Body of pancreas (tissue), 4 donors: ENCODE results near the gene PDZD4. TPM values are rescaled to one million over a fixed set of nuclear protein-coding genes. Genes with fewer than 3 reads are reported as not detected.

Experiments used
- ATAC-seq: fragments of 150-250 bp; one replicate; pipeline ENCODE4 v1.9.1; 2016
- DNase-seq, 4 donors: peaks; one replicate each; pipeline ENCODE4 v3.0.0-alpha.2; 2019
- H3K27ac ChIP-seq, 4 donors: fragments of 200-600 bp; sonication (generic); 1 replicate in 3 of 4; 2 replicates in 1 of 4; pipeline versions ENCODE4 v1.5.1 to v1.6.1; 2016 to 2019; ENCODE audit warnings: mild to moderate bottlenecking in 1 of 4, mixed read lengths in 1 of 4, moderate library complexity in 1 of 4
- H3K27me3 ChIP-seq, 2 donors: fragments of 200-600 bp; sonication (generic); one replicate each; pipeline ENCODE4 v1.6.0; 2016; ENCODE audit warnings: mild to moderate bottlenecking in 1 of 2
- H3K36me3 ChIP-seq, 2 donors: fragments of 200-600 bp; sonication (generic); replicated peaks in 1 of 2; 2 replicates each; pipeline ENCODE4 v1.5.1; 2016; ENCODE audit warnings: low read depth in 2 of 2; ENCODE audit not compliant: insufficient read depth in 1 of 2
- H3K4me1 ChIP-seq: fragments of 200-600 bp; sonication (generic); one replicate; pipeline ENCODE4 v1.6.0; 2016
- H3K4me3 ChIP-seq, 2 donors: fragments of 200-600 bp; sonication (generic); 1 replicate in 1 of 2; 2 replicates in 1 of 2; pipeline ENCODE4 v1.5.1; 2016 to 2019
- H3K9me3 ChIP-seq, 3 donors: fragments of 200-600 bp; sonication (generic); 1 replicate in 2 of 3; 2 replicates in 1 of 3; pipeline ENCODE4 v1.5.1; 2016
- CTCF ChIP-seq, 7 experiments: fragments of 450-650 bp in 4 of 7; fragments of 200-600 bp in 3 of 7; sonication (generic) in 3 of 7; IDR thresholded peaks; one replicate each; pipeline ENCODE4 v1.5.1; 2016 to 2019; ENCODE audit warnings: antibody characterized with exemption in 7 of 7
- POLR2A ChIP-seq, 3 donors: fragments of 450-650 bp; IDR thresholded peaks; one replicate each; pipeline ENCODE4 v1.6.1; 2016; ENCODE audit warnings: antibody characterized with exemption in 3 of 3, mild to moderate bottlenecking in 2 of 3
- WGBS, 2 donors: methylation state at CpG; one replicate each; pipeline ENCODE4 v1.1.5; 2017; 5-methylcytosine and 5-hydroxymethylcytosine counted together
- intact Hi-C: fragments of 100-400 bp; cut with DNase I; formaldehyde crosslinking; loops from one replicate; pipeline ENCODE4 v1.15.1; 2023
- total RNA-seq, 2 donors: library from RNA; depleted of rRNA; stranded (reverse); fragments of >200 nt; gene quantifications; one replicate each; pipeline ENCODE4 v1.1.0, GENCODE V29; 2016

Gene PDZD4
- total RNA-seq, 2 donors from 2014 or later, result 1.6 to 2.6 TPM

GRCh38 chrX:153768311-153769157 is 61.8 kb downstream of the PDZD4 start:
- no peak for ATAC-seq
- Histone ChIP-seq H3K36me3 (no peaks in the 10 kb centered on the region), H3K9me3 (no peaks in the 10 kb centered on the region), H3K27me3 (no peaks in the 10 kb centered on the region), H3K4me3 (no peak overlapping the region), H3K27ac (no peak overlapping the region), H3K4me1 (peaks cover 13% of the 10 kb centered on the region)
- no peak for TF ChIP-seq CTCF (IDR thresholded peaks at IDR 0.05)
- TF ChIP-seq POLR2A (IDR thresholded peaks at IDR 0.05), result no peak
- intact Hi-C loops, result loop anchor here (5.0 kb wide), 1 partner anchor 174 kb away; the partner anchor contains the start of gene RENBP
- DNase-seq, result peak in 1 of 4 donors; percentile 11
- 94% methylated on average over 9 of the region's 22 CpGs; no CpG with 5 or more reads in 1 of the 2 donors for WGBS, 2 donors

- intact Hi-C loops, result loop anchor here (5.0 kb wide), 1 partner anchor 175 kb away; the partner anchor contains the start of gene RENBP
- H3K4me3 ChIP-seq, result no peak overlapping the region
- TF ChIP-seq POLR2A (IDR thresholded peaks at IDR 0.05) (no peak), CTCF (IDR thresholded peaks at IDR 0.05) (no peak)
- no peaks in the 10 kb centered on the region for H3K9me3 ChIP-seq
- H3K27me3 ChIP-seq, result no peaks in the 10 kb centered on the region
- peaks cover 13% of the 10 kb centered on the region for H3K4me1 ChIP-seq
- ATAC-seq (no peak), DNase-seq (no peak)
- no peak overlapping the region for H3K27ac ChIP-seq
- no CpG with 5 or more reads among the region's 20 CpGs for WGBS, 2 donors
- no peaks in the 10 kb centered on the region for H3K36me3 ChIP-seq
These were observed 62.7 kb downstream of the PDZD4 start for GRCh38 chrX:153767674-153768055.

- 82 to 95% methylated on average over 6 to 8 of the region's 56 CpGs for WGBS, 2 donors
- H3K4me1 ChIP-seq, result peaks cover 13% of the 10 kb centered on the region
- H3K36me3 ChIP-seq, result no peaks in the 10 kb centered on the region
- no peaks in the 10 kb centered on the region for H3K27me3 ChIP-seq
- H3K27ac ChIP-seq, result no peak overlapping the region
- intact Hi-C loops, result loop anchor here (5.0 kb wide), 1 partner anchor 175 kb away; the partner anchor contains the start of gene RENBP
- H3K4me3 ChIP-seq, result no peak overlapping the region
- ATAC-seq (no peak), DNase-seq (no peak)
- no peak for TF ChIP-seq POLR2A (IDR thresholded peaks at IDR 0.05)
- no peak for TF ChIP-seq CTCF (IDR thresholded peaks at IDR 0.05)
- no peaks in the 10 kb centered on the region for H3K9me3 ChIP-seq
These were observed 63.3 kb downstream of the PDZD4 start for GRCh38 chrX:153766871-153767673.

GRCh38 chrX:153766098-153766817 is 64.1 kb downstream of the PDZD4 start:
- TF ChIP-seq POLR2A (IDR thresholded peaks at IDR 0.05), result no peak
- TF ChIP-seq CTCF (IDR thresholded peaks at IDR 0.05), result no peak
- peak in 1 of 4 donors; percentile 10 for DNase-seq
- ATAC-seq, result no peak
- intact Hi-C loops, result loop anchor here (5.0 kb wide), 1 partner anchor 176 kb away; the partner anchor contains the start of gene RENBP
- Histone ChIP-seq H3K36me3 (no peaks in the 10 kb centered on the region), H3K27me3 (no peaks in the 10 kb centered on the region), H3K4me3 (no peak overlapping the region), H3K4me1 (peaks cover 13% of the 10 kb centered on the region), H3K27ac (peak overlapping the region in 2 of 4 donors; percentile 3 to 65), H3K9me3 (no peaks in the 10 kb centered on the region)
- WGBS, 2 donors, result 55 to 78% methylated on average over 17 of the region's 21 CpGs
